HepG2 (cell line): ENCODE measurements around the gene BRSK2. TPM values are rescaled to one million over a fixed set of nuclear protein-coding genes. Genes with fewer than 3 reads are reported as not detected.

ENCODE experiments used
- ATAC-seq: fragments of 200-7000 bp; cut with Tn5 transposase; 3 replicates; pipeline ENCODE4 v1.9.1; 2020; ENCODE audit warnings: mild to moderate bottlenecking, moderate library complexity
- BruUV-seq: library from RNA; stranded (reverse); fragments of 400-500 nt; replicated peaks from 2 replicates; lab custom pipeline; 2021; lab: Mats Ljungman, UMichigan
- CTCF ChIA-PET: fragments of 300-600 bp; formaldehyde crosslinking; extraction: SDS; loops from one replicate; lab custom pipeline; 2021; ENCODE audit warnings: low total read pairs, inconsistent platforms, low intra/inter-chr PET ratio; lab: Yijun Ruan, JAX
- POLR2A ChIA-PET: fragments of 350-600 bp; sonication (Branson Sonifier 250); formaldehyde crosslinking; loops from one replicate; lab custom pipeline; 2020; ENCODE audit warnings: antibody characterized with exemption, inconsistent platforms; lab: Yijun Ruan, JAX
- DNase-seq: peaks from one replicate; pipeline ENCODE4 v3.0.0-alpha.2; 2015; ENCODE audit warnings: low spot score
- FAIRE-seq: peaks from 3 replicates; lab custom pipeline; 2011; peaks lifted over from hg19 to GRCh38; lab: Jason Lieb, UNC
- H2AFZ ChIP-seq: one replicate; pipeline ENCODE4 v1.6.1; 2011; ENCODE audit warnings: low read length, inconsistent platforms
- H3K27ac ChIP-seq: fragments of 300-600 bp; 3 replicates; pipeline ENCODE4 v1.8.0; 2011; ENCODE audit warnings: mixed run types, mild to moderate bottlenecking, mixed read lengths, low read length, inconsistent platforms; ENCODE audit not compliant: insufficient read depth; ENCODE audit errors: extremely low read length
- H3K27me3 ChIP-seq, 2 experiments: fragments of 200-600 bp in 1 of 2; 2 replicates in 1 of 2; 3 replicates in 1 of 2; pipeline versions ENCODE4 v1.6.0 to v1.8.0; 2011; ENCODE audit warnings: low read length in 2 of 2, mild to moderate bottlenecking in 2 of 2, moderate library complexity in 2 of 2, inconsistent platforms in 1 of 2; ENCODE audit not compliant: insufficient read depth in 2 of 2, control insufficient read depth in 1 of 2
- H3K36me3 ChIP-seq, 2 experiments: fragments of 200-600 bp in 1 of 2; replicated peaks in 1 of 2; 2 replicates in 1 of 2; 3 replicates in 1 of 2; pipeline versions ENCODE4 v1.5.1 to v1.8.0; 2011; ENCODE audit warnings: low read length in 2 of 2, inconsistent platforms in 1 of 2; ENCODE audit not compliant: insufficient read depth in 2 of 2, control insufficient read depth in 1 of 2
- H3K4me1 ChIP-seq: 2 replicates; pipeline ENCODE4 v1.5.1; 2012; ENCODE audit warnings: low read length, inconsistent platforms; ENCODE audit not compliant: insufficient read depth
- H3K4me2 ChIP-seq: 2 replicates; pipeline ENCODE4 v1.6.0; 2011; ENCODE audit warnings: low read depth, low read length, inconsistent platforms
- H3K4me3 ChIP-seq, 3 experiments: fragments of 200-600 bp in 1 of 3; sonication (generic), shearing (Covaris generic) in 1 of 3; replicated peaks in 1 of 3; 2 replicates each; pipeline ENCODE4 v1.5.1; 2011 to 2016; ENCODE audit warnings: low read length in 3 of 3, inconsistent platforms in 2 of 3, low read depth in 2 of 3, mild to moderate bottlenecking in 2 of 3, control low read depth in 1 of 3, mixed read lengths in 1 of 3; ENCODE audit not compliant: insufficient read depth in 1 of 3
- H3K79me2 ChIP-seq: one replicate; pipeline ENCODE4 v1.6.1; 2011; ENCODE audit warnings: low read length, inconsistent platforms; ENCODE audit not compliant: insufficient read depth
- H3K9ac ChIP-seq: 2 replicates; pipeline ENCODE4 v1.6.0; 2011; ENCODE audit warnings: mild to moderate bottlenecking, low read depth, low read length, inconsistent platforms; ENCODE audit not compliant: insufficient read depth
- H3K9me3 ChIP-seq: 2 replicates; pipeline ENCODE4 v1.5.1; 2012; ENCODE audit warnings: mild to moderate bottlenecking, low read length
- H4K20me1 ChIP-seq: 2 replicates; pipeline ENCODE4 v1.6.0; 2011; ENCODE audit warnings: inconsistent platforms, mild to moderate bottlenecking, low read length, moderate library complexity; ENCODE audit not compliant: insufficient read depth
- CREB1 ChIP-seq, 2 experiments: fragments of 450-650 bp in 1 of 2; IDR thresholded peaks; 2 replicates each; pipeline ENCODE4 v1.6.1; 2016 to 2017; ENCODE audit warnings: control low read depth in 1 of 2, mild to moderate bottlenecking in 1 of 2, missing compliant biosample characterization in 1 of 2, missing genetic modification characterization in 1 of 2
- JDP2 ChIP-seq: sonication (generic); formaldehyde crosslinking; IDR thresholded peaks from 2 replicates; pipeline ENCODE4 v1.8.1; 2022; ENCODE audit warnings: missing genetic modification reagents, borderline replicate concordance
- SMARCC2 ChIP-seq: fragments of 450-650 bp; IDR thresholded peaks from 2 replicates; pipeline ENCODE4 v1.6.1; 2017; ENCODE audit warnings: antibody characterized with exemption, mild to moderate bottlenecking
- ZBTB14 ChIP-seq: sonication (generic); formaldehyde crosslinking; IDR thresholded peaks from 2 replicates; pipeline ENCODE4 v1.4.0; 2020; ENCODE audit warnings: missing genetic modification reagents
- ZNF614 ChIP-seq: IDR thresholded peaks from 2 replicates; pipeline ENCODE4 v1.6.1; 2018; ENCODE audit warnings: missing biosample characterization, missing genetic modification reagents, inconsistent platforms, borderline replicate concordance
- ZNF83 ChIP-seq: sonication (generic); formaldehyde crosslinking; IDR thresholded peaks from 2 replicates; pipeline ENCODE4 v1.4.0; 2020; ENCODE audit warnings: missing genetic modification reagents, mild to moderate bottlenecking, borderline replicate concordance
- WGBS: methylation state at CpG from one replicate; pipeline ENCODE4 v1.1.6; 2017; ENCODE audit warnings: low lambda C conversion rate; 5-methylcytosine and 5-hydroxymethylcytosine counted together
- in situ Hi-C: cut with HindIII; loops from 2 replicates; pipeline ENCODE4 v1.10.0; 2017; ENCODE audit warnings: low pct_unique_long_range_greater_than_20kb; ENCODE audit not compliant: extremely low pct_ligation_motif_present
- intact Hi-C: fragments of 100-400 bp; cut with micrococcal nuclease; formaldehyde crosslinking; loops from one replicate; pipeline ENCODE4 v1.10.0; 2022; ENCODE audit not compliant: unreplicated experiment
- polyA plus RNA-seq, 8 experiments: library from polyadenylated mRNA; depleted of rRNA in 3 of 8; stranded (reverse) in 7 of 8; unstranded in 1 of 8; fragments of >200 nt; fragmentation: Illumina TruSeq in 4 of 8; extraction: Trizol in 4 of 8; gene quantifications; 2 replicates each; pipeline versions ENCODE4 v1.2.1 to v1.2.3, GENCODE V29; 2011 to 2016; ENCODE audit warnings: low read depth in 4 of 8, missing spikeins in 1 of 8, mixed read lengths in 1 of 8; ENCODE audit not compliant: insufficient read depth in 1 of 8
- total RNA-seq, 5 experiments: library from RNA; depleted of rRNA; stranded (reverse); fragments of >200 nt; fragmentation: Illumina TruSeq; extraction: Trizol; gene quantifications; 2 replicates each; pipeline ENCODE4 v1.2.3, GENCODE V29; 2016; ENCODE audit warnings: low read depth in 1 of 5
- TF ChIP-seq, protein P1 (sequence below): sonication (generic); formaldehyde crosslinking; IDR thresholded peaks from 2 replicates; pipeline ENCODE4 v1.5.1; 2020; ENCODE audit warnings: missing genetic modification reagents, mild to moderate bottlenecking, borderline replicate concordance

Gene BRSK2
- total and polyA plus RNA-seq, 2 of the 13 experiments (the other 11 are each of a cell fraction or from before 2014, with no cell fraction given) = 0.74 to 1.1 TPM

DNA sequence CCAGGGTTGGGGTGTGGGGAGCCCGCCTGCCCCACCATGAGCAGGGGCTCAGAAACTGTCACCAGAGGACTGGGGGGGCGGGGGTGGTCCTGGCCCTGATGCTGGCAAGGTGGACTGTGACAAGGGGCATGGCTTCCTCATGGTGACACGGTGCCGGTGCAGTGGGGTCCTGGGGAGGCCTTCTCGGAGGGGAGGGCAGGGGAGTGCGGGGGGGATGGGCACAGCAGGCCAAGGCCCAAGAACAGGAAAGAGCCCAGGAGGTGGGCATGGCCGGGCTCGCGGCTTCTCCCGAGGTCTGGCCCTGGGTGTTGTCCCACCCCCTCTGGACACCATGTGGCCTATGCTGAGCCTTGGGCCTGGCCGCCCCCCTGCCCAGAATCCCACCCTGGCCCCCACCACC is 49.6 kb downstream of the BRSK2 start:
- in situ Hi-C loops = no loop called here
- ATAC-seq (no peak), DNase-seq (no peak), FAIRE-seq (no peak)
- intact Hi-C loops = no loop called here
- 0% methylated on average over 3 of the region's 11 CpGs for WGBS
- Histone ChIP-seq H2AFZ (no peak overlapping the region), H3K4me2 (no peak overlapping the region), H3K36me3 (no peaks in the 10 kb centered on the region), H3K9ac (no peak overlapping the region), H3K27ac (no peak overlapping the region), H3K79me2 (no peaks in the 10 kb centered on the region), H3K4me3 (no peak overlapping the region), H3K27me3 (peaks cover 5 to 24% of the 10 kb centered on the region in 2 experiments; a peak in 4 of 5 replicates), H3K9me3 (no peaks in the 10 kb centered on the region), H4K20me1 (0 out of 2 replicates have a peak, but pooled peaks cover 6% of the 10 kb centered on the region), H3K4me1 (no peaks in the 10 kb centered on the region)
- TF ChIP-seq CREB1 (IDR thresholded peaks at IDR 0.05) (no peak), CREB1 (CRISPR knock-in tag; IDR thresholded peaks at IDR 0.05) (no peak)
- no TSS peak for BruUV-seq
- ChIA-PET CTCF (no interaction called here), POLR2A (no interaction called here)

GRCh38 chr11:1440066-1440465 is 50.3 kb downstream of the BRSK2 start:
- Histone ChIP-seq H3K9ac (no peak overlapping the region), H3K9me3 (no peaks in the 10 kb centered on the region), H3K27me3 (peaks cover 5 to 26% of the 10 kb centered on the region in 2 experiments; a peak in 4 of 5 replicates), H2AFZ (no peak overlapping the region), H3K4me1 (no peaks in the 10 kb centered on the region), H3K4me2 (no peak overlapping the region), H3K27ac (no peak overlapping the region), H4K20me1 (0 out of 2 replicates have a peak, but pooled peaks cover 6% of the 10 kb centered on the region), H3K36me3 (no peaks in the 10 kb centered on the region), H3K4me3 (no peak overlapping the region), H3K79me2 (no peaks in the 10 kb centered on the region)
- FAIRE-seq = no peak
- no TSS peak for BruUV-seq
- CTCF ChIA-PET = no interaction called here
- in situ Hi-C loops (no loop called here), intact Hi-C loops (no loop called here)
- ATAC-seq = no peak
- no peak for DNase-seq
- 0% methylated on average over 1 of the region's 11 CpGs for WGBS
- POLR2A ChIA-PET = no interaction called here
- TF ChIP-seq ZNF614 (CRISPR knock-in tag) = no peak
- no peak for TF ChIP-seq ZBTB14 (CRISPR knock-in tag)
- TF ChIP-seq ZNF83 (CRISPR knock-in tag) = no peak
- TF ChIP-seq JDP2 = no peak
- TF ChIP-seq SMARCC2 = no peak
- TF ChIP-seq, protein P1, sequence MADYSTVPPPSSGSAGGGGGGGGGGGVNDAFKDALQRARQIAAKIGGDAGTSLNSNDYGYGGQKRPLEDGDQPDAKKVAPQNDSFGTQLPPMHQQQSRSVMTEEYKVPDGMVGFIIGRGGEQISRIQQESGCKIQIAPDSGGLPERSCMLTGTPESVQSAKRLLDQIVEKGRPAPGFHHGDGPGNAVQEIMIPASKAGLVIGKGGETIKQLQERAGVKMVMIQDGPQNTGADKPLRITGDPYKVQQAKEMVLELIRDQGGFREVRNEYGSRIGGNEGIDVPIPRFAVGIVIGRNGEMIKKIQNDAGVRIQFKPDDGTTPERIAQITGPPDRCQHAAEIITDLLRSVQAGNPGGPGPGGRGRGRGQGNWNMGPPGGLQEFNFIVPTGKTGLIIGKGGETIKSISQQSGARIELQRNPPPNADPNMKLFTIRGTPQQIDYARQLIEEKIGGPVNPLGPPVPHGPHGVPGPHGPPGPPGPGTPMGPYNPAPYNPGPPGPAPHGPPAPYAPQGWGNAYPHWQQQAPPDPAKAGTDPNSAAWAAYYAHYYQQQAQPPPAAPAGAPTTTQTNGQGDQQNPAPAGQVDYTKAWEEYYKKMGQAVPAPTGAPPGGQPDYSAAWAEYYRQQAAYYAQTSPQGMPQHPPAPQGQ = no peak
